CD4-positive, alpha-beta T cell (primary cell): Measurements from ENCODE around the gene DROSHA. TPM values are rescaled to one million over a fixed set of nuclear protein-coding genes. Genes with fewer than 3 reads are reported as not detected.

Experiments
- ATAC-seq: fragments of 200-7000 bp; cut with Tn5 transposase; one replicate; pipeline ENCODE4 v1.10.0; 2022; ENCODE audit warnings: mild to moderate bottlenecking; ENCODE audit not compliant: poor library complexity
- CTCF ChIA-PET: fragments of 350-600 bp; sonication (Branson Sonifier 250); formaldehyde crosslinking; loops from one replicate; lab custom pipeline; 2021; ENCODE audit warnings: antibody characterized with exemption, inconsistent platforms; lab: Charles Lee
- POLR2A ChIA-PET: fragments of 350-600 bp; sonication (Branson Sonifier 250); formaldehyde crosslinking; loops from one replicate; lab custom pipeline; 2021; ENCODE audit warnings: antibody characterized with exemption, inconsistent platforms; lab: Charles Lee
- DNase-seq, 14 experiments: peaks; one replicate each; pipeline ENCODE4 v3.0.0-alpha.2; 2013 to 2020; ENCODE audit warnings: mixed read lengths in 2 of 14
- H3K27ac ChIP-seq, 2 donors: one replicate each; pipeline versions ENCODE4 v1.5.1 to v1.7.0; 2013; ENCODE audit warnings: low read length in 2 of 2, low read depth in 1 of 2, mild to moderate bottlenecking in 1 of 2
- H3K27me3 ChIP-seq, 2 experiments: 1 replicate in 1 of 2; 2 replicates in 1 of 2; pipeline versions ENCODE4 v1.6.1 to v1.7.0; 2013; ENCODE audit warnings: low read length in 2 of 2, control low read depth in 1 of 2, mild to moderate bottlenecking in 1 of 2, moderate library complexity in 1 of 2; ENCODE audit not compliant: insufficient read depth in 2 of 2, control insufficient read depth in 1 of 2
- H3K36me3 ChIP-seq: one replicate; pipeline ENCODE4 v1.6.1; 2013; ENCODE audit warnings: low read length, control low read depth; ENCODE audit not compliant: insufficient read depth
- H3K4me1 ChIP-seq: one replicate; pipeline ENCODE4 v1.6.1; 2013; ENCODE audit warnings: low read length, control low read depth; ENCODE audit not compliant: insufficient read depth
- H3K4me3 ChIP-seq: one replicate; pipeline ENCODE4 v1.5.1; 2013; ENCODE audit warnings: mild to moderate bottlenecking, low read length, moderate library complexity
- H3K9me3 ChIP-seq, 2 experiments: 1 replicate in 1 of 2; 2 replicates in 1 of 2; pipeline versions ENCODE4 v1.6.1 to v1.7.0; 2013; ENCODE audit warnings: low read length in 2 of 2, mild to moderate bottlenecking in 2 of 2, control low read depth in 1 of 2, moderate library complexity in 1 of 2; ENCODE audit not compliant: control insufficient read depth in 1 of 2, insufficient read depth in 1 of 2
- H3K27ac Mint-ChIP-seq: one replicate; pipeline ENCODE4 v1.8.0; 2020; ENCODE audit warnings: mixed read lengths
- H3K27me3 Mint-ChIP-seq: one replicate; pipeline ENCODE4 v1.8.0; 2021; ENCODE audit warnings: mixed read lengths
- H3K36me3 Mint-ChIP-seq: one replicate; pipeline ENCODE4 v1.8.0; 2021; ENCODE audit warnings: low read depth, mixed read lengths
- H3K4me1 Mint-ChIP-seq: one replicate; pipeline ENCODE4 v1.8.0; 2021; ENCODE audit warnings: low read depth, mixed read lengths
- H3K4me3 Mint-ChIP-seq: one replicate; pipeline ENCODE4 v1.8.0; 2020; ENCODE audit warnings: mild to moderate bottlenecking, mixed read lengths
- H3K9me3 Mint-ChIP-seq: one replicate; pipeline ENCODE4 v1.8.0; 2020; ENCODE audit warnings: mixed read lengths
- CTCF ChIP-seq: fragments of 200-600 bp; IDR thresholded peaks from one replicate; pipeline ENCODE4 v1.8.0; 2022; ENCODE audit warnings: antibody characterized with exemption, mild to moderate bottlenecking
- intact Hi-C, 2 experiments: fragments of 100-400 bp; cut with DNase I in 1 of 2; cut with micrococcal nuclease in 1 of 2; formaldehyde crosslinking; loops; one replicate each; pipeline versions ENCODE4 v1.15.1 to v1.9.0; 2023 to 2025; cut with DNase I, micrococcal nuclease
- total RNA-seq, 174 experiments: library from RNA in 2 of 174; stranded (reverse) in 2 of 174; gene quantifications; one replicate each; pipeline ENCODE4 v1.2.3 and lab custom pipeline; 2021 to 2026

The DROSHA gene
- total RNA-seq, 2 experiments from 2014 or later = 28.8 to 38.1 TPM

GRCh38 chr5:31496301-31496700, 35.6 kb downstream of the DROSHA start:
- Histone ChIP-seq H3K27ac (no peak overlapping the region), H3K4me1 (no peaks in the 10 kb centered on the region), H3K4me3 (no peak overlapping the region), H3K27me3 (no peaks in the 10 kb centered on the region), H3K9me3 (no peaks in the 10 kb centered on the region), H3K36me3 (peaks cover 91% of the 10 kb centered on the region)
- H3K27ac Mint-ChIP-seq = no peak overlapping the region
- no peaks in the 10 kb centered on the region for H3K27me3 Mint-ChIP-seq
- no peak overlapping the region for H3K4me3 Mint-ChIP-seq
- no peaks in the 10 kb centered on the region for H3K4me1 Mint-ChIP-seq
- intact Hi-C loops = no loop called here
- H3K36me3 Mint-ChIP-seq = peaks cover 97% of the 10 kb centered on the region
- no peak for ATAC-seq
- no peaks in the 10 kb centered on the region for H3K9me3 Mint-ChIP-seq
- ChIA-PET CTCF (no interaction called here), POLR2A (no interaction called here)
- TF ChIP-seq CTCF = no peak
- no peak for DNase-seq

- no peaks in the 10 kb centered on the region for H3K9me3 ChIP-seq
- no peaks in the 10 kb centered on the region for H3K27me3 Mint-ChIP-seq
- H3K9me3 Mint-ChIP-seq = no peaks in the 10 kb centered on the region
- ChIA-PET POLR2A (no interaction called here), CTCF (no interaction called here)
- no peaks in the 10 kb centered on the region for H3K4me1 ChIP-seq
- DNase-seq (no peak), ATAC-seq (no peak)
- no peaks in the 10 kb centered on the region for H3K4me1 Mint-ChIP-seq
- no peak overlapping the region for H3K27ac Mint-ChIP-seq
- intact Hi-C loops = no loop called here
- H3K27me3 ChIP-seq = no peaks in the 10 kb centered on the region
- H3K4me3 Mint-ChIP-seq = no peak overlapping the region
- peaks cover 98% of the 10 kb centered on the region for H3K36me3 Mint-ChIP-seq
- H3K36me3 ChIP-seq = peaks cover 89% of the 10 kb centered on the region
- H3K4me3 ChIP-seq = no peak overlapping the region
- no peak for TF ChIP-seq CTCF
- H3K27ac ChIP-seq = no peak overlapping the region
Measured at GRCh38 chr5:31495336-31495735, 36.6 kb downstream of the DROSHA start.

GRCh38 chr5:31492869-31493268, 39.0 kb downstream of the DROSHA start:
- Histone ChIP-seq H3K4me3 (no peak overlapping the region), H3K27me3 (no peaks in the 10 kb centered on the region), H3K4me1 (no peaks in the 10 kb centered on the region), H3K9me3 (no peaks in the 10 kb centered on the region), H3K27ac (no peak overlapping the region), H3K36me3 (peaks cover 86% of the 10 kb centered on the region)
- DNase-seq = no peak
- intact Hi-C loops = no loop called here
- no peak for ATAC-seq
- no peaks in the 10 kb centered on the region for H3K4me1 Mint-ChIP-seq
- H3K9me3 Mint-ChIP-seq = no peaks in the 10 kb centered on the region
- ChIA-PET CTCF (no interaction called here), POLR2A (no interaction called here)
- no peak overlapping the region for H3K27ac Mint-ChIP-seq
- peaks cover 96% of the 10 kb centered on the region for H3K36me3 Mint-ChIP-seq
- no peak for TF ChIP-seq CTCF
- no peaks in the 10 kb centered on the region for H3K27me3 Mint-ChIP-seq
- H3K4me3 Mint-ChIP-seq = no peak overlapping the region
